ENCODE measurements around the gene CAPN12.

CAPN12 gene

GRCh38 chr19:38697641-38698071 lies 46.6 kb downstream of the CAPN12 start:
- peaks cover 27% of the 10 kb centered on the region for H3K36me3 ChIP-seq (ENCODE audit: control insufficient read depth, insufficient read depth, low read length)
- H3K4me3 ChIP-seq (ENCODE audit: low read length), result no peak overlapping the region
- H3K4me1 ChIP-seq (ENCODE audit: control insufficient read depth, insufficient read depth, low read length), result peaks cover 46% of the 10 kb centered on the region
- H3K9ac ChIP-seq (ENCODE audit: low read length), result no peak overlapping the region
- no peak overlapping the region for H3K27ac ChIP-seq (ENCODE audit: low read depth, low read length)
- H3K27me3 ChIP-seq (ENCODE audit: control insufficient read depth, insufficient read depth, low read length), result no peaks in the 10 kb centered on the region

GRCh38 chr19:38697197-38697596 lies 47.1 kb downstream of the CAPN12 start:
- Histone ChIP-seq H3K27me3 (ENCODE audit: control insufficient read depth, insufficient read depth, low read length) (no peaks in the 10 kb centered on the region), H3K36me3 (ENCODE audit: control insufficient read depth, insufficient read depth, low read length) (peaks cover 23% of the 10 kb centered on the region), H3K27ac (ENCODE audit: low read depth, low read length) (no peak overlapping the region), H3K4me1 (ENCODE audit: control insufficient read depth, insufficient read depth, low read length) (peaks cover 51% of the 10 kb centered on the region), H3K4me3 (ENCODE audit: low read length) (no peak overlapping the region), H3K9ac (ENCODE audit: low read length) (no peak overlapping the region)

GRCh38 chr19:38696729-38697055 lies 47.6 kb downstream of the CAPN12 start:
- Histone ChIP-seq H3K36me3 (ENCODE audit: control insufficient read depth, insufficient read depth, low read length) (peaks cover 18% of the 10 kb centered on the region), H3K9ac (ENCODE audit: low read length) (no peak overlapping the region), H3K27ac (ENCODE audit: low read depth, low read length) (peak overlapping the region; percentile 67), H3K4me1 (ENCODE audit: control insufficient read depth, insufficient read depth, low read length) (peaks cover 56% of the 10 kb centered on the region), H3K27me3 (ENCODE audit: control insufficient read depth, insufficient read depth, low read length) (no peaks in the 10 kb centered on the region), H3K4me3 (ENCODE audit: low read length) (no peak overlapping the region)

- H3K36me3 ChIP-seq (ENCODE audit: control insufficient read depth, insufficient read depth, low read length), result peaks cover 12% of the 10 kb centered on the region
- no peaks in the 10 kb centered on the region for H3K27me3 ChIP-seq (ENCODE audit: control insufficient read depth, insufficient read depth, low read length)
- H3K4me3 ChIP-seq (ENCODE audit: low read length), result no peak overlapping the region
- no peak overlapping the region for H3K9ac ChIP-seq (ENCODE audit: low read length)
- peak overlapping the region; percentile 67 for H3K27ac ChIP-seq (ENCODE audit: low read depth, low read length)
- peaks cover 58% of the 10 kb centered on the region for H3K4me1 ChIP-seq (ENCODE audit: control insufficient read depth, insufficient read depth, low read length)
These were observed 48.2 kb downstream of the CAPN12 start for GRCh38 chr19:38695832-38696728.

- Histone ChIP-seq H3K9ac (ENCODE audit: low read length) (no peak overlapping the region), H3K4me3 (ENCODE audit: low read length) (no peak overlapping the region), H3K4me1 (ENCODE audit: control insufficient read depth, insufficient read depth, low read length) (peaks cover 61% of the 10 kb centered on the region), H3K27me3 (ENCODE audit: control insufficient read depth, insufficient read depth, low read length) (no peaks in the 10 kb centered on the region), H3K36me3 (ENCODE audit: control insufficient read depth, insufficient read depth, low read length) (peaks cover 7% of the 10 kb centered on the region), H3K27ac (ENCODE audit: low read depth, low read length) (peak overlapping the region; percentile 67)
These were observed 49.0 kb downstream of the CAPN12 start for GRCh38 chr19:38695317-38695683.

- no peak overlapping the region for H3K9ac ChIP-seq (ENCODE audit: low read length)
- peaks cover 61% of the 10 kb centered on the region for H3K4me1 ChIP-seq (ENCODE audit: control insufficient read depth, insufficient read depth, low read length)
- no peaks in the 10 kb centered on the region for H3K27me3 ChIP-seq (ENCODE audit: control insufficient read depth, insufficient read depth, low read length)
- peak overlapping the region; percentile 98 for H3K27ac ChIP-seq (ENCODE audit: low read depth, low read length)
- H3K4me3 ChIP-seq (ENCODE audit: low read length), result no peak overlapping the region
- peaks cover 7% of the 10 kb centered on the region for H3K36me3 ChIP-seq (ENCODE audit: control insufficient read depth, insufficient read depth, low read length)
These were observed 50.7 kb downstream of the CAPN12 start for GRCh38 chr19:38693380-38694223.

- Histone ChIP-seq H3K4me1 (ENCODE audit: control insufficient read depth, insufficient read depth, low read length) (peaks cover 55% of the 10 kb centered on the region), H3K36me3 (ENCODE audit: control insufficient read depth, insufficient read depth, low read length) (peaks cover 7% of the 10 kb centered on the region), H3K27ac (ENCODE audit: low read depth, low read length) (peak overlapping the region; percentile 98), H3K27me3 (ENCODE audit: control insufficient read depth, insufficient read depth, low read length) (no peaks in the 10 kb centered on the region), H3K9ac (ENCODE audit: low read length) (peak overlapping the region; percentile 36), H3K4me3 (ENCODE audit: low read length) (peak overlapping the region; percentile 8)
These were observed 51.6 kb downstream of the CAPN12 start for GRCh38 chr19:38692458-38693379.

GRCh38 chr19:38691938-38692457 lies 52.3 kb downstream of the CAPN12 start:
- Histone ChIP-seq H3K4me3 (ENCODE audit: low read length) (no peak overlapping the region), H3K27ac (ENCODE audit: low read depth, low read length) (peak overlapping the region; percentile 98), H3K36me3 (ENCODE audit: control insufficient read depth, insufficient read depth, low read length) (peaks cover 7% of the 10 kb centered on the region), H3K9ac (ENCODE audit: low read length) (peak overlapping the region; percentile 36), H3K27me3 (ENCODE audit: control insufficient read depth, insufficient read depth, low read length) (no peaks in the 10 kb centered on the region), H3K4me1 (ENCODE audit: control insufficient read depth, insufficient read depth, low read length) (peaks cover 55% of the 10 kb centered on the region)

GRCh38 chr19:38690832-38691231 lies 53.4 kb downstream of the CAPN12 start:
- H3K36me3 ChIP-seq (ENCODE audit: control insufficient read depth, insufficient read depth, low read length), result no peaks in the 10 kb centered on the region
- no peak overlapping the region for H3K9ac ChIP-seq (ENCODE audit: low read length)
- H3K27me3 ChIP-seq (ENCODE audit: control insufficient read depth, insufficient read depth, low read length), result no peaks in the 10 kb centered on the region
- H3K4me3 ChIP-seq (ENCODE audit: low read length), result no peak overlapping the region
- peak overlapping the region; percentile 98 for H3K27ac ChIP-seq (ENCODE audit: low read depth, low read length)
- peaks cover 49% of the 10 kb centered on the region for H3K4me1 ChIP-seq (ENCODE audit: control insufficient read depth, insufficient read depth, low read length)

- no peaks in the 10 kb centered on the region for H3K27me3 ChIP-seq (ENCODE audit: control insufficient read depth, insufficient read depth, low read length)
- peak overlapping the region; percentile 98 for H3K27ac ChIP-seq (ENCODE audit: low read depth, low read length)
- no peak overlapping the region for H3K9ac ChIP-seq (ENCODE audit: low read length)
- H3K4me1 ChIP-seq (ENCODE audit: control insufficient read depth, insufficient read depth, low read length), result peaks cover 49% of the 10 kb centered on the region
- H3K36me3 ChIP-seq (ENCODE audit: control insufficient read depth, insufficient read depth, low read length), result no peaks in the 10 kb centered on the region
- no peak overlapping the region for H3K4me3 ChIP-seq (ENCODE audit: low read length)
These were observed 54.1 kb downstream of the CAPN12 start for GRCh38 chr19:38690146-38690545.

- H3K27me3 ChIP-seq (ENCODE audit: control insufficient read depth, insufficient read depth, low read length), result no peaks in the 10 kb centered on the region
- H3K36me3 ChIP-seq (ENCODE audit: control insufficient read depth, insufficient read depth, low read length), result no peaks in the 10 kb centered on the region
- no peak overlapping the region for H3K27ac ChIP-seq (ENCODE audit: low read depth, low read length)
- H3K9ac ChIP-seq (ENCODE audit: low read length), result no peak overlapping the region
- H3K4me3 ChIP-seq (ENCODE audit: low read length), result no peak overlapping the region
- peaks cover 52% of the 10 kb centered on the region for H3K4me1 ChIP-seq (ENCODE audit: control insufficient read depth, insufficient read depth, low read length)
These were observed 56.4 kb downstream of the CAPN12 start for GRCh38 chr19:38687837-38688378.
